ENCODE results near the gene RUNDC3A.

The RUNDC3A gene

GRCh38 chr17:44359458-44360143, 51.2 kb downstream of the RUNDC3A start:
- no peak overlapping the region for H3K4me3 ChIP-seq (ENCODE audit: low read length)
- no peak for DNase-seq (ENCODE audit: low read depth)
- no peak for TF ChIP-seq CTCF (IDR thresholded peaks at IDR 0.05; ENCODE audit: insufficient read depth, low read depth, low read length, missing control alignments)

GRCh38 chr17:44360144-44360533, 51.7 kb downstream of the RUNDC3A start:
- TF ChIP-seq CTCF (IDR thresholded peaks at IDR 0.05; ENCODE audit: insufficient read depth, low read depth, low read length, missing control alignments): no peak
- no peak for DNase-seq (ENCODE audit: low read depth)
- no peak overlapping the region for H3K4me3 ChIP-seq (ENCODE audit: low read length)

- DNase-seq (ENCODE audit: low read depth): no peak
- no peak for TF ChIP-seq CTCF (IDR thresholded peaks at IDR 0.05; ENCODE audit: insufficient read depth, low read depth, low read length, missing control alignments)
- no peak overlapping the region for H3K4me3 ChIP-seq (ENCODE audit: low read length)
Observed at GRCh38 chr17:44360826-44361225, 52.4 kb downstream of the RUNDC3A start.

- TF ChIP-seq CTCF (IDR thresholded peaks at IDR 0.05; ENCODE audit: insufficient read depth, low read depth, low read length, missing control alignments): no peak
- H3K4me3 ChIP-seq (ENCODE audit: low read length): no peak overlapping the region
- DNase-seq (ENCODE audit: low read depth): no peak
Observed at GRCh38 chr17:44361292-44362260, 53.2 kb downstream of the RUNDC3A start.

GRCh38 chr17:44362459-44362948, 54.1 kb downstream of the RUNDC3A start:
- DNase-seq (ENCODE audit: low read depth): no peak
- H3K4me3 ChIP-seq (ENCODE audit: low read length): peak overlapping the region; percentile 55
- TF ChIP-seq CTCF (IDR thresholded peaks at IDR 0.05; ENCODE audit: insufficient read depth, low read depth, low read length, missing control alignments): no peak

- no peak for TF ChIP-seq CTCF (IDR thresholded peaks at IDR 0.05; ENCODE audit: insufficient read depth, low read depth, low read length, missing control alignments)
- DNase-seq (ENCODE audit: low read depth): no peak
- H3K4me3 ChIP-seq (ENCODE audit: low read length): peak overlapping the region; percentile 55
Observed at GRCh38 chr17:44362949-44363612, 54.7 kb downstream of the RUNDC3A start.
